Measurements from ENCODE around the gene C1QTNF3. TPM values are rescaled to one million over a fixed set of nuclear protein-coding genes. Genes with fewer than 3 reads are reported as not detected.
A peak's percentile ranks its signal among the peaks of the same experiment; 100 is the strongest.

Gene C1QTNF3
- total and polyA plus RNA-seq, 11 donors: 0.20 to 11.6 (median 0.93) TPM

- no peak overlapping the region for H3K27ac ChIP-seq
- peaks cover 0 to 9% (median 2%) of the 10 kb centered on the region in 12 donors for H3K4me1 ChIP-seq
- H3K4me3 ChIP-seq: no peak overlapping the region
- intact Hi-C loops (cut with DNase I): loop anchor here in 9 of 10 donors (5.0 to 10.0 kb wide), 4 partner anchors 462 to 915 kb away; partner anchors contain the start of genes BRIX1 (in 1 of the 9) and RAD1 (in 1 of the 9)
- ATAC-seq (no peak), DNase-seq (no peak)
- no peak for TF ChIP-seq CTCF (IDR thresholded peaks at IDR 0.05)
- TF ChIP-seq POLR2A (IDR thresholded peaks at IDR 0.05): no peak
- WGBS, 4 donors: 95 to 98% (median 96%) methylated on average over 4 of the region's 4 CpGs
- no peaks in the 10 kb centered on the region for H3K9me3 ChIP-seq
- H3K27me3 ChIP-seq: no peaks in the 10 kb centered on the region
- peaks cover 0 to 55% (median 33%) of the 10 kb centered on the region in 9 donors for H3K36me3 ChIP-seq
These were observed 43.0 kb downstream of the C1QTNF3 start for GRCh38 chr5:33999978-34000377.

DNA sequence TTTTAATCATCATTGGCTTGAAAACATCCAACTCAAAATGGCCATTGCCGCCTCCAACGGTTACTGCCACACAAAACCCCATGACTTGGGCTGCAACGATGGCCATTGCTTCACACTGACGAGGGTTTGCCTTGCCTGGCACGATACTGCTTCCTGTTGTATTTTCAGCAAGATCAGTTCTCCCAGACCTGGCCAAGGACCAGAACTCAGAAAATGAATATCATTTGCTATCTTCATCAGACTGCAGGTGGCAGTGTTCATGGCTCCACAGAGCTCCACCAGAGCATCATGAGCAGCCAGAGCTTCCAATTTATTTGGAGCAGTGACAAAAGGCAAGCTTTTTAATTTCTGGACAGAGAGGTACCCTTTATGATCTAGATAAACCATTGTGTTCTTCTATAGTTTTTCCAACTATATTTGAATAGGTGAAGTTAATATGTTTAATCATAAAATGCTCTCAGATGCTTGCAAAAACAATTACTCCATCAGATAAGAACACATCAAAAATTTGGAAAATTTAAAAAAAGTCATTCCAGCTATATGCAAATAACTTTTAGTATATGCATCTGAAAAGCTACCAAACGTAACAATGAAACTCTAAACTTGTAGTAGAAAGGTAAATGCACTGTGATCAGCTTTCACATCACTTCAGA is 45.6 kb downstream of the C1QTNF3 start:
- Histone ChIP-seq H3K27ac (no peak overlapping the region), H3K36me3 (peaks cover 0 to 41% (median 20%) of the 10 kb centered on the region in 9 donors)

GRCh38 chr5:33995865-33996264 is 47.1 kb downstream of the C1QTNF3 start:
- 54 to 71% (median 61%) methylated on average over 2 of the region's 2 CpGs for WGBS, 4 donors
- no peak for DNase-seq
- H3K36me3 ChIP-seq: peaks cover 0 to 40% (median 18%) of the 10 kb centered on the region in 9 donors
- intact Hi-C loops (cut with DNase I): loop anchor here in 8 of 10 donors (5.0 to 10.0 kb wide), 3 partner anchors 466 to 471 kb away; no protein-coding TSS in a partner anchor
- no peak overlapping the region for H3K27ac ChIP-seq
- no peak for ATAC-seq
- peaks cover 0 to 9% (median 3%) of the 10 kb centered on the region in 12 donors for H3K4me1 ChIP-seq
- H3K4me3 ChIP-seq: no peak overlapping the region
- TF ChIP-seq POLR2A (IDR thresholded peaks at IDR 0.05): no peak
- TF ChIP-seq CTCF (IDR thresholded peaks at IDR 0.05): no peak
- H3K9me3 ChIP-seq: no peaks in the 10 kb centered on the region
- no peaks in the 10 kb centered on the region for H3K27me3 ChIP-seq

More for the DNA sequence above, 45.6 kb downstream of the C1QTNF3 start:
- no peaks in the 10 kb centered on the region for H3K9me3 ChIP-seq
- WGBS, 4 donors: 36 to 45% (median 41%) methylated on average over 6 of the region's 6 CpGs
- H3K4me3 ChIP-seq: no peak overlapping the region
- TF ChIP-seq POLR2A (IDR thresholded peaks at IDR 0.05): no peak
- peak; percentile 46 to 78 (median 62) for TF ChIP-seq CTCF (IDR thresholded peaks at IDR 0.05)
- peaks cover 0 to 9% (median 2%) of the 10 kb centered on the region in 12 donors for H3K4me1 ChIP-seq
- H3K27me3 ChIP-seq: no peaks in the 10 kb centered on the region
- DNase-seq (peak in 4 of 5 donors; percentile 26 to 59 (median 48)), ATAC-seq (peak; percentile 47 to 82 (median 68))
- intact Hi-C loops (cut with DNase I): loop anchor here in 8 of 10 donors (5.0 to 10.0 kb wide), 3 partner anchors 465 to 470 kb away; no protein-coding TSS in a partner anchor

GRCh38 chr5:33994845-33995244 is 48.2 kb downstream of the C1QTNF3 start:
- no peak overlapping the region for H3K27ac ChIP-seq
- TF ChIP-seq POLR2A (IDR thresholded peaks at IDR 0.05) (no peak), CTCF (IDR thresholded peaks at IDR 0.05) (no peak)
- H3K4me1 ChIP-seq: peaks cover 0 to 9% (median 3%) of the 10 kb centered on the region in 12 donors
- H3K36me3 ChIP-seq: peaks cover 0 to 32% (median 15%) of the 10 kb centered on the region in 9 donors
- intact Hi-C loops (cut with DNase I): loop anchor here in 8 of 10 donors (5.0 to 10.0 kb wide), 3 partner anchors 467 to 472 kb away; no protein-coding TSS in a partner anchor
- H3K9me3 ChIP-seq: no peaks in the 10 kb centered on the region
- DNase-seq (no peak), ATAC-seq (no peak)
- no peaks in the 10 kb centered on the region for H3K27me3 ChIP-seq
- 68 to 94% (median 78%) methylated on average over 1 of the region's 1 CpG for WGBS, 4 donors
- no peak overlapping the region for H3K4me3 ChIP-seq
